HEK293 (cell line): ENCODE data around the gene CDH24.

Experiments used
- BCL11A ChIP-seq: fragments of 450-650 bp; formaldehyde crosslinking; IDR thresholded peaks from 2 replicates; pipeline ENCODE4 v1.5.1; 2016; ENCODE audit warnings: low read depth, missing biosample characterization, missing genetic modification characterization
- CTCF ChIP-seq: fragments of 450-650 bp; formaldehyde crosslinking; IDR thresholded peaks from 2 replicates; pipeline ENCODE4 v1.5.1; 2016; ENCODE audit warnings: missing biosample characterization, missing genetic modification characterization
- GLIS1 ChIP-seq: fragments of 450-650 bp; formaldehyde crosslinking; IDR thresholded peaks from 2 replicates; pipeline ENCODE4 v1.5.1; 2016; ENCODE audit warnings: missing biosample characterization, missing genetic modification characterization
- MYNN ChIP-seq: fragments of 450-650 bp; formaldehyde crosslinking; IDR thresholded peaks from 2 replicates; pipeline ENCODE4 v1.5.1; 2016; ENCODE audit warnings: missing biosample characterization, missing genetic modification characterization, borderline replicate concordance
- ZNF146 ChIP-seq: fragments of 450-650 bp; formaldehyde crosslinking; IDR thresholded peaks from 2 replicates; pipeline ENCODE4 v1.5.1; 2016; ENCODE audit warnings: missing biosample characterization, missing genetic modification characterization
- ZNF513 ChIP-seq: fragments of 450-650 bp; IDR thresholded peaks from 2 replicates; pipeline ENCODE4 v1.5.1; 2018; ENCODE audit warnings: missing biosample characterization, missing genetic modification characterization
- ZNF518A ChIP-seq: fragments of 450-650 bp; formaldehyde crosslinking; conservative IDR thresholded peaks from 2 replicates; pipeline ENCODE4 v1.5.1; 2016; ENCODE audit warnings: low read depth, missing biosample characterization, missing genetic modification characterization
- ZNF544 ChIP-seq: fragments of 450-650 bp; formaldehyde crosslinking; IDR thresholded peaks from 2 replicates; pipeline ENCODE4 v1.5.0; 2017; ENCODE audit warnings: missing biosample characterization, missing genetic modification characterization
- ZNF791 ChIP-seq: fragments of 450-650 bp; formaldehyde crosslinking; IDR thresholded peaks from 2 replicates; pipeline ENCODE4 v1.5.1; 2016; ENCODE audit warnings: missing biosample characterization, missing genetic modification characterization

GRCh38 chr14:23015618-23016017, 41.7 kb downstream of the CDH24 start:
- no peak for TF ChIP-seq ZNF513
- TF ChIP-seq ZNF146 (tag by site-specific recombination), result no peak
- no peak for TF ChIP-seq CTCF (tag by site-specific recombination)
- no peak for TF ChIP-seq ZNF518A (tag by site-specific recombination)
- no peak for TF ChIP-seq BCL11A
- TF ChIP-seq MYNN, result no peak
- no peak for TF ChIP-seq GLIS1 (tag by site-specific recombination)
- TF ChIP-seq ZNF544 (tag by site-specific recombination), result no peak
- TF ChIP-seq ZNF791 (tag by site-specific recombination), result no peak
